Measurements from ENCODE around the gene AGAP2.
A peak's percentile ranks its signal among the peaks of the same experiment; 100 is the strongest.

DNA sequence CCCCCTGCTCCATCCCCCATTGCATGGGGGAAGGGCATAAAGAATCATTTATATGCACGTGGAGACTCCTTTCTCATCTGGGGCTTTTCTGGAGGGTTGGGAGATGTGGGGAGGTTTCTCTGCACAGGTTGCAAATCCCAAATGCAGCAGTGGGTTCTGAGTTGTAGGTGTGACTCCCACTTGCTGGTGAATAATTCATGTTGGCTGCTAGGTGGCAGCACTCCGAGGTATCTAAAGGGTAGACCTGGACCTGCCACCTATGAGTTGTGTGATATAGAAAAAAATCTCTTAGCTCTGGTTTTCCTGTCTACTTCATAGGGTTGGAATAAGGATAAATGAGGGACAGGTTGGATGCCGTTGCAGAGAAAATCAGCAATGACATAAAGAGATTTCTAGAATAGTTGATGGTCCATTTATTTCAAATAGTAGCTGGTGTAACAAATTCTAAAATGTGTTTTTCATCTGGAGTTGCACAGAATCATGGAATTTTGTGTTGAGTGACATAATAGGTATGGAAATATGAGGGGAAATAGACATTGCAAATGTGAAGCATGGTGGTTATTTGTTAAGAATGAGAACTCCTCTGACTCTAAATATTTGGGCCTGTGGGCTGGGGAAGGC lies 20.9 kb upstream of the AGAP2 start:
- TF ChIP-seq, protein P1, sequence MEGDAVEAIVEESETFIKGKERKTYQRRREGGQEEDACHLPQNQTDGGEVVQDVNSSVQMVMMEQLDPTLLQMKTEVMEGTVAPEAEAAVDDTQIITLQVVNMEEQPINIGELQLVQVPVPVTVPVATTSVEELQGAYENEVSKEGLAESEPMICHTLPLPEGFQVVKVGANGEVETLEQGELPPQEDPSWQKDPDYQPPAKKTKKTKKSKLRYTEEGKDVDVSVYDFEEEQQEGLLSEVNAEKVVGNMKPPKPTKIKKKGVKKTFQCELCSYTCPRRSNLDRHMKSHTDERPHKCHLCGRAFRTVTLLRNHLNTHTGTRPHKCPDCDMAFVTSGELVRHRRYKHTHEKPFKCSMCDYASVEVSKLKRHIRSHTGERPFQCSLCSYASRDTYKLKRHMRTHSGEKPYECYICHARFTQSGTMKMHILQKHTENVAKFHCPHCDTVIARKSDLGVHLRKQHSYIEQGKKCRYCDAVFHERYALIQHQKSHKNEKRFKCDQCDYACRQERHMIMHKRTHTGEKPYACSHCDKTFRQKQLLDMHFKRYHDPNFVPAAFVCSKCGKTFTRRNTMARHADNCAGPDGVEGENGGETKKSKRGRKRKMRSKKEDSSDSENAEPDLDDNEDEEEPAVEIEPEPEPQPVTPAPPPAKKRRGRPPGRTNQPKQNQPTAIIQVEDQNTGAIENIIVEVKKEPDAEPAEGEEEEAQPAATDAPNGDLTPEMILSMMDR (IDR thresholded peaks at IDR 0.05): peak; percentile 55
- TF ChIP-seq EZH2phosphoT487 (IDR thresholded peaks at IDR 0.05): no peak

Data from neural progenitor cell (in vitro differentiated cells).